Stimulated activated CD8-positive, alpha-beta memory T cell treated with anti-CD3 and anti-CD28 coated beads, Interleukin-15, amount 100 ng/mL, for 48 hours (primary cell): ENCODE results near the gene ATXN7L1.
"Not testable (repeated sequence)": the region's sequence is repeated elsewhere in the genome, so short reads cannot be mapped to it uniquely, and the experiment has no call there.

ENCODE experiments used
- DNase-seq, 2 donors: peaks; one replicate each; pipeline ENCODE4 v3.0.0-alpha.2; 2020; ENCODE audit warnings: low read depth in 2 of 2

ATXN7L1 gene

DNA sequence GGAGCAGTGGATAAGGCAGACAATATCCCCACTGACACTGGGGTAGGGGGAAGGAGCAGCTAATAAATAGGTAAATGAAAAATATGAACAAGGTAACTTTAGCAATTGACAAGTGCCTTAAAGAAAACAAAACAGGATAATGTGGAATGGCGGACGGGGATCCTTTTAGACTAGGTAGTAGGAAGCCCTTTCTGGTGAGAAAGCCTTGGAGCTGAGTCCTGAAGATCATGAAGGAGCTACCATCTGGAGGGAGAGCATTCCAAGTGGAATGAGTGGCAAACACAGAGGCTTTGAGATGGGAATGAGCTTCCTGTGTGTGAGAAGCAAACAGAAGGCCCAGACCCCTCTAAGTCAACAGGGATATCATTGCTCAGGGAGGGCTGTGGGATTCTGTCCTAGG lies 16.0 kb upstream of the ATXN7L1 start:
- DNase-seq: no peak

GRCh38 chr7:105890290-105890997 lies 14.0 kb upstream of the ATXN7L1 start:
- DNase-seq: peak in 1 of 2 donors; percentile 20

- DNase-seq: no peak
These were observed 11.3 kb upstream of the ATXN7L1 start for GRCh38 chr7:105887569-105888189.

- no peak for DNase-seq
These were observed 10.4 kb upstream of the ATXN7L1 start for GRCh38 chr7:105886776-105887175.

- DNase-seq: no peak
These were observed 9.2 kb upstream of the ATXN7L1 start for GRCh38 chr7:105885387-105886111.

- not testable (repeated sequence) for DNase-seq
These were observed 6.8 kb upstream of the ATXN7L1 start for GRCh38 chr7:105883179-105883578.

GRCh38 chr7:105881439-105881838 lies 5.0 kb upstream of the ATXN7L1 start:
- no peak for DNase-seq

DNA sequence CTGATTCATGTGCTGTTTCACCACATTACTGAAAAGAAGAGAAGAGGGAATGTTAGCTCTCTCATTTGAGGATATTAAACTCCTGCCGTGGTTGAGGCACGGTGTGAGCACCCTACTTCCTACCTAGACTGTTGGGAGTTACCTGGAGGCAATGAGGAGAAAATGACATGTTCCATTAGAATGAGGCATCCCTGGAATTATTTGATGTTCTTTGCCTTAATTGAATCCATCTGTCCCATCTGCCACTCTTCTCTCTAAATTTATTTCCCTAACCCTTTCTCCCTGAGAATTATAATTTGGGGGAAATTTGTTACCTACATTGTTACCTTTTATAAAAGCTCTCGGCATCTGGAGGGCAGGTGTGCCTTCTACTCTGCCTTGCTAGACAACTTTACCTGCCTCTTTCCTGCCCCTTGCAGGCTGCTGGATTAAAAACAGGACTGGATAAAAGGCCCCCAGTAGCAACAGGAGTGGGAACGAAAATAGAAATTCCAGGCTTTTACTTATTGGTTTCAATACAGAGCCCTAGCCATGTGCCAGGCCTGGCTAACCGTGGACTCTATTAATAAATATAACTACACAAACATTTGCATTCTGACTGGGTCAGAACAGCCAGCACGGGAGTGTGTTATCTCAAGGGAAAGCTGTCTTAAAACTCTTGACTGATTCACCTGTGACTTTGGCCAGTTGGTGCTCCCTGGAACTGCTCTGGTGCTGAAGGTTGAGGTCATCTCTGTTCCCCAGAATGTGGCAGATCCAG lies 4.4 kb upstream of the ATXN7L1 start:
- DNase-seq: no peak

DNA sequence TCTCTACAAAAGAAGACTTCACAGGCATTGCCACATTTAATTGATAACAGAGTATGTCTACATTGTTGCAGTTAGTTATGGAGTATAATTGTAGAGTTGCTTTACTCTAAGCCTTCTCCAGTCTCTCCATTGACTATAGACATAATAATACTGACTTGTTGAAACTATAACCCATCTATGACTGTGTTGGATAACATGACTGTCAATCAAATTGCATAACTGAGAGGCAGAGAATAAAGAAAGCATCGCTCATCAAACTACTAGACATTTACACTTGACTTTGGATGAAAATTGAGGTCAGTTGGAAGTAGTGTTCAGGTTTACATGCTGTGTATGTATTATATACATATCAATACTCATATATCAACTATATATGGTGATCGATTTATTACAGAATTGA lies 3.4 kb upstream of the ATXN7L1 start:
- DNase-seq: no peak

DNA sequence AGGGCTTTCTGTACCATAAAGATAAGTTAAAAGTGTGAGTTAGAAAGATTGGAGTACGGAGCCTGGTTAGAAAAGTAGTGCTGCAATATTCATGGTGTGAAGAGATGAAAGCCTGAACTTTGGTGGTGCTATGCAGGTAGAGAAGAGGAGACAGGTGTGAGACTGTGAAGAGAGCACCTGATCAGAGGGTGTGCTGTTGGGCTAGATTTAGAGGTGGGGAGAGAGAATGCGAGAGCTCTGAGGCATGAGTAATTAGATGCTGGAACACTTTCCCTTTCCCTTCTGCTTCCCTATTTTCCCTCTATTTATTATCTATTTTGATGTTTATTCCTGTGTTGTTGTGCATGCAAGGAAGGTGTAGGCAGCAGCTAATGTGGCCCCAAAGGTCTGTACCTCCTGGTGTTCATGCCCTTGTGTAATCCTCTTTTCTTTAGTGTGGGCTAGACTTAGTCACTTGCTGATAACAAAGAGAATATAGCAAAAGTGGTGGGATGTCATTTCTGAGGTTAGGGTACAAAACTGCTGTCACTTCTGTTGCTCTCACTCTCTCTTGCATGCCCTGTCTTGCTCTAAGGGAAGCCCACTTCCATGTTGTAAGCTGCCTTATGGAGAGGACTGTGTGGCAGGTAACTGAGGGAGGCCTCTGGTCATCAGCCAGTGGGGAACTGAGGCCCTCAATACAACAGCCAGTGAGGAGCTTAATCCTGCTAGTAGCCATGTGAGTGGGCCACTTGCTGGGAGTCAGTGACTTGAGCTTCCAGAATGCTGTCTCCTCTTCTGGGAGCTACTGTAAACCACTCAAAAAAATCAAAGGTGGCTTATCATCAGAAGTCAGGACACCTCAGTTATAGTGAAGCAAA lies 2.6 kb upstream of the ATXN7L1 start:
- no peak for DNase-seq

DNA sequence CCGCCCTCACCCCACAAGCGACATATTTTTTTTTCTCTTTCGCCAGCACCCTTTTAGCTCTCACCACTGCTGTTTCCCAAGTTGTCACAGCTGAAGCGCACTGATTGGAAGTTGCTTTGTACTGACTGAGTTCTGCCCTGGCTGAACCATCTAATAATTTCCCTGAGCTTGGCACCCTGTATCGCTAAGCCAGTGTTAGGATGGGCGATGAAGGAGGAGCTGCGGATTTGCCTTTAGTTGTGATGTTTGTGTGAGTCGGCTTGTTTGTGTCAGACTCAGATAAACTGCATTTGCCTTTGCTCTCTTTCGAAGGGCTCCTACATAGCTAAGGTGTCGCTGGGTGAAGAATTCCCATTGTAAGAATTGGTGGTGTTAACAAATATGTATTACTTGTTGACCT lies 1.3 kb upstream of the ATXN7L1 start:
- no peak for DNase-seq

GRCh38 chr7:105876964-105877601 lies 684 bp upstream of the ATXN7L1 start:
- DNase-seq: no peak

DNA sequence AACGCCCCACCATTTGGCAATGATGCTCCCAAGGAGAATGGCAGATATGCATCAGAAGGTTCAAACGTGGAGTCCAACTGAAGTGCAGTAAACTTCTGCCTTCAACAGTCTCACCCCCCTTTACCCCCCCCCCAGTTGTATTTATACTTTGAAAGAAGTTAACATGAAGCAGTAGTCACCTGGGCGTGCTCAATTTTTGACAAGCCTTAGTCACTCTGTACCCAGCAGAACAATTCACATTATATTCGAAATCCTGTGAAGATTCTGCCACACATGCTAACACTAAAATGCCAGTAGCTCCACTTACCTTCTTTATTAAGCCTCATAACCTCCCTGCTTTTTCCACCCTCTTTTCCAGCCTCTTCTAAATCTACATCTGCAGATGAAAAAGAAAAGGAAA lies 894 bp downstream of the ATXN7L1 start:
- DNase-seq: no peak

DNA sequence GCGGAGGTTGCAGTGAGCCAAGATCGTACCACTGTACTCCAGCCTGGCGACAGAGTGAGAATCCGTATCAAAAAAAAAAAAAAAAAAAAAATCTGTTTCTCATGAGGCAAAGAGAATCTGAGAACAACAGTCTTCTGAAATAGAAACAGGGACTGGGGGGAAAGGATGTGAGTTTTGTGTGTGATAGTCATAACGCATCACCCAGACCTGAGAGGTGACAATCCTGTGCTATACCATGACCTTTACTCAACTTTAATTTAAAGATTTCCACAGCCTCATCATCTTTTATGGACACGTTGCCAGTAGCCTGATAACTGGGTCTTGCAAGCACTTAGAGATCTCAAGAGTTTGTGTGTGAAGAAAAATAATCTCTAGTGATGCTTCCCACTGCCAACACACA lies 2.3 kb downstream of the ATXN7L1 start:
- DNase-seq: no peak

DNA sequence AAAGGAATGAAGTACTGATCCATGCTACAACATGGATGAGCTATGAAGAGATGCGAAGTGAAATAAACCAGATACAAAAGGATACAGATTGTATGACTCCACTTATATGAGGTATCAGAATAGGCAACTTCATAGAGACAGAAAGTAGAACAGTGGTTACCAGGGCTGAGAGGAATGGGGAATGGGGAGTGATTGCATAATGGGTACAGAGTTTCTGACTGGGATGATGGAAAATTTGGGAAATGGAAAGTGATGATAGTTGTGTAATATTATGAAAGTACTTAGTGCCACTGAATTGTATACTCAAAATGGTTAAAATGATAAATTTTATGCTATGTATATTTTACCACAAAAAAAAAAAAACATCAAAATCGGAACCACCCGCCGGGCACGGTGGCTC lies 3.9 kb downstream of the ATXN7L1 start:
- no peak for DNase-seq

DNA sequence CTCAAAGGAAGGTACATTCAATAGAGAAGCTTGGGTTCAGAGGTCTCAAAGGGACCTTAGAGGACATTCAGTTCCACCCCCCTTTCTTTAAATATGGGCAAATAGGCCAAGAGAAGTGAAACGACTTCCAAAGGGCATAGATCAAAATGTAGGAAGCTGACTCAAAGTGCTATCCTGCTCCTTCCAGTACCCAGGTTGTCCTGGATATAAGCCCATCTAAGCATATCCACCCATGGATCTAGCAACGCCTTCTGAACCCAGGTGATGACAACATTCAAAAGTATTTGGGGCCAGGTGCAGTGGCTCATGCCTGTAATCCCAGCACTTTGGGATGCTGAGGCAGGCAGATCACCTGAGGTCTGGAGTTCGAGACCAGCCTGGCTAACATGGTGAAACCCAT lies 5.3 kb downstream of the ATXN7L1 start:
- no peak for DNase-seq

- DNase-seq: no peak
These were observed 10.1 kb downstream of the ATXN7L1 start for GRCh38 chr7:105866102-105866801.

DNA sequence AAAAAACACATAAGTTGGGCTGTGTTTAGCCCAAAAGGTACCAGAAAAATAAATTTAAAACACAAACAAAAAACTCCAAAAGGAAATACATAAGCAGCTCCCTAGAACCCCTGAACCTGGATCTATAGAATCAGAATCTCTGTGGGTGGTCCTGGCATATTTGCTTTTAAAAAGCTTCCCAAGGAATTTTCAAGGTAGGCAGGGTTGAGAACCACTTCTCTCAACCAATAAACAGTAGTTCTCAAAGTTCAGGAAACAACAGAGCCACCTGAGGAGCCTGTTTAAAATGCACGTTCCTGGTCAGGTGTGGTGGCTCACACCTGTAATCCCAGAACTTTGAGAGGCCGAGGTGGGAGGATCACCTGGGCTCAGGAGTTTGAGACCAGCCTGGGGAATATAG lies 12.5 kb downstream of the ATXN7L1 start:
- DNase-seq: no peak

DNA sequence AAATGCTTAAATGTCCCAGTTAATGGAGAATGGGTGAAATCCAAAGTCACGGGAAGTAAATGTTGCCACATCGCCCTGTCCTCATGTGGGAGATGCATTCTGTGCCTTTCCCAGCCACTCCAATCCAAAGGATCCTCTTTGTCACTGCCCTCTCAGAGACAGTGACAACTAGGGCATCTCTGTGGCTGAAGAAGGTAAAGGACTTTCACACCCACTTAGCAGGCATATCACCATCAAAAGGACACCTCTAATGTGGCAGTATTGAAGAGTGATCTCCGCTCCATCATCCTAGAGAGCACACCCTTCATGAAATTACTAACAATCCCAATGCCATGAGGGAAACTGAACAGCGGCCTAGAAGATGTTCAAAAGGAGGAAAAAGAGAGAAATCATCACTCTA lies 13.6 kb downstream of the ATXN7L1 start:
- DNase-seq: no peak

GRCh38 chr7:105862276-105862675 lies 14.1 kb downstream of the ATXN7L1 start:
- DNase-seq: no peak
